Trophoblast cell (in vitro differentiated cells and primary cell): ENCODE data around the gene IMMT.

ENCODE experiments used
- DNase-seq, 2 donors: peaks; one replicate each; pipeline ENCODE4 v3.0.0-alpha.2; 2016
- H2AFZ ChIP-seq: 2 replicates; pipeline ENCODE4 v1.6.1; 2013; ENCODE audit warnings: low read length, moderate library complexity, mild to moderate bottlenecking; ENCODE audit not compliant: insufficient read depth, poor library complexity
- H2AK5ac ChIP-seq: 2 replicates; pipeline ENCODE4 v1.6.1; 2013; ENCODE audit warnings: mild to moderate bottlenecking, low read length
- H2BK120ac ChIP-seq: 2 replicates; pipeline ENCODE4 v1.6.1; 2013; ENCODE audit warnings: low read length, mild to moderate bottlenecking, moderate library complexity; ENCODE audit not compliant: insufficient read depth, poor library complexity
- H2BK12ac ChIP-seq: 2 replicates; pipeline ENCODE4 v1.6.1; 2013; ENCODE audit warnings: mild to moderate bottlenecking, low read length, moderate library complexity
- H2BK5ac ChIP-seq: 2 replicates; pipeline ENCODE4 v1.6.1; 2013; ENCODE audit warnings: low read length, low read depth, moderate library complexity, mild to moderate bottlenecking; ENCODE audit not compliant: poor library complexity
- H3K14ac ChIP-seq: 2 replicates; pipeline ENCODE4 v1.6.1; 2013; ENCODE audit warnings: mild to moderate bottlenecking, low read length
- H3K18ac ChIP-seq: 2 replicates; pipeline ENCODE4 v1.6.1; 2013; ENCODE audit warnings: mild to moderate bottlenecking, low read length
- H3K23ac ChIP-seq: 2 replicates; pipeline ENCODE4 v1.6.1; 2013; ENCODE audit warnings: low read length
- H3K27ac ChIP-seq: 2 replicates; pipeline ENCODE4 v1.5.1; 2013; ENCODE audit warnings: low read depth, mild to moderate bottlenecking, inconsistent platforms, low read length, moderate library complexity
- H3K27me3 ChIP-seq: 2 replicates; pipeline ENCODE4 v1.6.1; 2013; ENCODE audit warnings: inconsistent platforms, mild to moderate bottlenecking, low read length, moderate library complexity; ENCODE audit not compliant: insufficient read depth
- H3K36me3 ChIP-seq, 2 experiments: 1 replicate in 1 of 2; 2 replicates in 1 of 2; pipeline ENCODE4 v1.6.1; 2013; ENCODE audit warnings: low read length in 2 of 2, mild to moderate bottlenecking in 2 of 2, moderate library complexity in 1 of 2; ENCODE audit not compliant: insufficient read depth in 2 of 2, control insufficient read depth in 1 of 2
- H3K4ac ChIP-seq: 2 replicates; pipeline ENCODE4 v1.6.1; 2013; ENCODE audit warnings: low read depth, mild to moderate bottlenecking, low read length, moderate library complexity
- H3K4me1 ChIP-seq, 2 experiments: 1 replicate in 1 of 2; 2 replicates in 1 of 2; pipeline ENCODE4 v1.6.1; 2013; ENCODE audit warnings: low read length in 2 of 2, mild to moderate bottlenecking in 2 of 2, moderate library complexity in 1 of 2; ENCODE audit not compliant: insufficient read depth in 2 of 2, control insufficient read depth in 1 of 2
- H3K4me2 ChIP-seq: 2 replicates; pipeline ENCODE4 v1.6.1; 2013; ENCODE audit warnings: inconsistent platforms, mild to moderate bottlenecking, low read length, moderate library complexity
- H3K4me3 ChIP-seq: 2 replicates; pipeline ENCODE4 v1.5.1; 2013; ENCODE audit warnings: mild to moderate bottlenecking, low read depth, low read length, inconsistent platforms
- H3K79me1 ChIP-seq: one replicate; pipeline ENCODE4 v1.6.1; 2013; ENCODE audit warnings: low read length
- H3K79me2 ChIP-seq: 2 replicates; pipeline ENCODE4 v1.6.1; 2013; ENCODE audit warnings: low read length, mild to moderate bottlenecking; ENCODE audit not compliant: control insufficient read depth, insufficient read depth, poor library complexity
- H3K9ac ChIP-seq: 2 replicates; pipeline ENCODE4 v1.6.1; 2013; ENCODE audit warnings: mild to moderate bottlenecking, low read length
- H3K9me3 ChIP-seq: 2 replicates; pipeline ENCODE4 v1.6.1; 2013; ENCODE audit warnings: low read depth, mild to moderate bottlenecking, control low read depth, inconsistent platforms, low read length; ENCODE audit not compliant: insufficient read depth
- H4K12ac ChIP-seq: 2 replicates; pipeline ENCODE4 v1.6.1; 2013; ENCODE audit warnings: low read depth, mild to moderate bottlenecking, low read length, moderate library complexity
- H4K8ac ChIP-seq: 2 replicates; pipeline ENCODE4 v1.6.1; 2013; ENCODE audit warnings: low read depth, mild to moderate bottlenecking, low read length, moderate library complexity
- H4K91ac ChIP-seq: one replicate; pipeline ENCODE4 v1.6.1; 2013; ENCODE audit warnings: low read depth, mild to moderate bottlenecking, low read length, moderate library complexity
- WGBS: extraction: QIAGEN DNeasy Blood & Tissue Kit; methylation state at CpG from one replicate; pipeline ENCODE4 v1.1.7; 2013; ENCODE audit warnings: missing lambda C conversion rate; ENCODE audit not compliant: insufficient read length, insufficient coverage; ENCODE audit errors: extremely low coverage; 5-methylcytosine and 5-hydroxymethylcytosine counted together

The IMMT gene

DNA sequence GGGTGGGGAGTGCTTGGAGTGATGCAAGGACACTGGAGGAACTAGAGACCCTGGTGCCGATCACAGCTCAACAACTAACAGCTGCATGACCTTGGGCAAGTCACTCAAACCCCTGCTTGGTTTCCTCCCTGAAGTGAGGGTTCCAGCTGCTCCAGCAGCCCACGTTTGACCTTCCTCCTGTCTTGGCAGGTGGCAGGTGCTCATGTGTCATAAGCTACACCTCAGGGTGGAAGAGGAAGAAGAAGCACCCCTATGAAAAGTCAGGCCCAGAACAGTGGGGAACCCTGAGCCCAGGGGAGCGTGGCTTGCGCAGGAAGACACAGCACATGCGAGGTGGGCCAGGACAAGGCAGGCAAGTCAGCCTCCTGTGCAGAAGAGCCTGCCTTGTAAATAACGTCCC, 46.3 kb upstream of the IMMT start:
- H3K79me1 ChIP-seq = peaks cover 3% of the 10 kb centered on the region

DNA sequence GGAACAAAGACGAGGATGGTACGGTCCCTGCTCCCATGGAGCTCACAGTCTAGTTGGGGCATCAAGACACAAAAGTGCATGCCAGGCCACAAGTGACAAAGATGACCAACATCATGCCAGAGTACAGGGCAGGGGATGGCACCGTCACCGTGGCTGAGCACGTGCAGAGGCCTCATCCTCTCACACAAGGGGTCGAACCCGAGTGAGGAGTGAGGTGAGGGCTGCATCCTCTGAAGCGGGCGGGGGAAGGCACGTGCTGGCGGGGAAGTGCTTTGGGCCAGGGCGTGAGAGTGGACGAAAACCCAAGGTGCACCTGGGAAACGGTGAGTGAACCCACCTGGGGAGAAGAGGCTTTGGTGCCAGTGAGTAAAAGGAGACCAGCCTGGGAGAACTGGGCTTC, 45.0 kb upstream of the IMMT start:
- no peak overlapping the region for H3K18ac ChIP-seq
- no peak overlapping the region for H4K12ac ChIP-seq
- H4K91ac ChIP-seq = no peak overlapping the region
- H3K23ac ChIP-seq = no peak overlapping the region
- no CpG with 5 or more reads among the region's 14 CpGs for WGBS
- no peak overlapping the region for H3K4me3 ChIP-seq
- DNase-seq = no peak
- H3K4ac ChIP-seq = no peak overlapping the region
- H3K14ac ChIP-seq = no peak overlapping the region
- no peak overlapping the region for H2BK12ac ChIP-seq
- H3K4me2 ChIP-seq = no peak overlapping the region
- H4K8ac ChIP-seq = no peak overlapping the region
- no peaks in the 10 kb centered on the region for H3K36me3 ChIP-seq
- no peak overlapping the region for H2BK5ac ChIP-seq
- H2AK5ac ChIP-seq = no peak overlapping the region
- no peak overlapping the region for H3K9ac ChIP-seq
- H3K79me1 ChIP-seq = peaks cover 3% of the 10 kb centered on the region
- H2AFZ ChIP-seq = no peak overlapping the region
- H3K27me3 ChIP-seq = no peaks in the 10 kb centered on the region
- H2BK120ac ChIP-seq = no peak overlapping the region
- peaks cover 1% of the 10 kb centered on the region for H3K79me2 ChIP-seq
- H3K27ac ChIP-seq = no peak overlapping the region
- H3K4me1 ChIP-seq = peaks cover 0 to 2% of the 10 kb centered on the region in 2 experiments
- H3K9me3 ChIP-seq = peaks cover 3% of the 10 kb centered on the region

More for the DNA sequence above, 46.3 kb upstream of the IMMT start:
- peaks cover 3% of the 10 kb centered on the region for H3K9me3 ChIP-seq
- H2BK5ac ChIP-seq = no peak overlapping the region
- no peak overlapping the region for H3K4me3 ChIP-seq
- no peak overlapping the region for H2BK12ac ChIP-seq
- no peak overlapping the region for H3K27ac ChIP-seq
- H3K27me3 ChIP-seq = no peaks in the 10 kb centered on the region
- DNase-seq = no peak
- H2AFZ ChIP-seq = no peak overlapping the region
- H3K36me3 ChIP-seq = no peaks in the 10 kb centered on the region
- no CpG with 5 or more reads among the region's 6 CpGs for WGBS
- H3K23ac ChIP-seq = no peak overlapping the region
- no peak overlapping the region for H4K91ac ChIP-seq
- no peak overlapping the region for H2AK5ac ChIP-seq
- no peak overlapping the region for H3K4me2 ChIP-seq
- peaks cover 0 to 2% of the 10 kb centered on the region in 2 experiments for H3K4me1 ChIP-seq
- no peak overlapping the region for H4K12ac ChIP-seq
- H3K18ac ChIP-seq = no peak overlapping the region
- H2BK120ac ChIP-seq = no peak overlapping the region
- H3K79me2 ChIP-seq = peaks cover 1% of the 10 kb centered on the region
- H3K14ac ChIP-seq = no peak overlapping the region
- no peak overlapping the region for H3K4ac ChIP-seq
- no peak overlapping the region for H3K9ac ChIP-seq
- no peak overlapping the region for H4K8ac ChIP-seq

DNA sequence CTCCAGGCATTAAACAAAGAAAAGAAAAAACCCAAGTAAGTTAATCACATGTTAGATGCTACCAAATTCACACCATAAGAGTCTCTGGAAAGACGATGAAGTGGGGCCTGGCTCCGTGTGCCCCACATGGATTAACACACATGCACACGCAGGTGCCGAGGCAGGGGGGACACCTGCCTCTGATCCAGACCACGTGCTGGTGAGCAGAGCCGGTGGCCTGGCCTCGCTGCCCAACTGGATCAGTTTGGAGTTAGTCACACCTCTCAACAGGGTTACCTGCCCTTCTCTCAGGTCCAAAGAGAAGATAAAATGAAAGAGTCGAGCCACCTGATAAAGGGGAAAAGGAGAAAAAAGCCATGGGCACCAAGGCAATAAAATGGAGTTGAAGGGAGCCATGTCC, 44.5 kb upstream of the IMMT start:
- Histone ChIP-seq H3K14ac (no peak overlapping the region), H3K4me3 (no peak overlapping the region), H4K8ac (no peak overlapping the region), H3K4me2 (no peak overlapping the region), H3K79me1 (peaks cover 3% of the 10 kb centered on the region), H4K91ac (no peak overlapping the region), H2BK12ac (no peak overlapping the region), H3K9ac (no peak overlapping the region), H2BK5ac (no peak overlapping the region), H3K18ac (no peak overlapping the region), H3K79me2 (peaks cover under 1% of the 10 kb centered on the region), H2BK120ac (no peak overlapping the region), H3K4ac (no peak overlapping the region), H3K27ac (no peak overlapping the region), H4K12ac (no peak overlapping the region), H3K23ac (no peak overlapping the region), H3K27me3 (no peaks in the 10 kb centered on the region), H3K4me1 (no peaks in the 10 kb centered on the region), H2AFZ (no peak overlapping the region), H2AK5ac (no peak overlapping the region), H3K36me3 (no peaks in the 10 kb centered on the region), H3K9me3 (peaks cover 3% of the 10 kb centered on the region)
- WGBS = no CpG with 5 or more reads among the region's 8 CpGs
- no peak for DNase-seq

DNA sequence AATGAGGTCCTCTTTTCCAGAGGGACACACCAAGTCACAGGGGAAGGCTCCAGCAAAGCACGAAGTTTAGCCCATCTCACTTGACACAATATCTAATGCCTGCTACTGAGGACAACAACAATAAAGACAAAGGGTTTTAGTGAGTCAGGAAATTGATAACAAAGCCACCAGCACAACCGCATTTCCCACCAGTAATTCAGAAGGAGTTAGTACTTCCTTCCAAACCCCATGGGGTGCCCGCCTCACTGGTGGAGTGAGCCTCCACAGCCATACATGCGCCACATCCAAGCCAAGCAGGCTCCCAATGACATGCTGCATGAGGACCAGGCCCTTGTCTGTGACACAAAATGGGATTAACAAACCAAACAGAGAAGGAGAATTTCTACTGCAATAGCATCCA, 44.1 kb upstream of the IMMT start:
- peak overlapping the region; percentile 17 for H3K23ac ChIP-seq
- H2BK120ac ChIP-seq = no peak overlapping the region
- H3K4me2 ChIP-seq = no peak overlapping the region
- H3K9me3 ChIP-seq = peaks cover 3% of the 10 kb centered on the region
- no peak overlapping the region for H3K4me3 ChIP-seq
- H4K12ac ChIP-seq = no peak overlapping the region
- H2AK5ac ChIP-seq = no peak overlapping the region
- no peak overlapping the region for H3K9ac ChIP-seq
- no peaks in the 10 kb centered on the region for H3K36me3 ChIP-seq
- no peak overlapping the region for H3K14ac ChIP-seq
- no peak overlapping the region for H2BK5ac ChIP-seq
- H3K79me1 ChIP-seq = no peaks in the 10 kb centered on the region
- no peaks in the 10 kb centered on the region for H3K79me2 ChIP-seq
- H4K91ac ChIP-seq = no peak overlapping the region
- H3K18ac ChIP-seq = no peak overlapping the region
- no peak overlapping the region for H2AFZ ChIP-seq
- H2BK12ac ChIP-seq = no peak overlapping the region
- no peak overlapping the region for H3K27ac ChIP-seq
- DNase-seq = no peak
- no peaks in the 10 kb centered on the region for H3K4me1 ChIP-seq
- no peak overlapping the region for H3K4ac ChIP-seq
- no CpG with 5 or more reads among the region's 4 CpGs for WGBS
- no peaks in the 10 kb centered on the region for H3K27me3 ChIP-seq
- no peak overlapping the region for H4K8ac ChIP-seq
